ENCODE results near the gene EARS2.
"Not testable (repeated sequence)": the region's sequence is repeated elsewhere in the genome, so short reads cannot be mapped to it uniquely, and the experiment has no call there.

Gene EARS2

DNA sequence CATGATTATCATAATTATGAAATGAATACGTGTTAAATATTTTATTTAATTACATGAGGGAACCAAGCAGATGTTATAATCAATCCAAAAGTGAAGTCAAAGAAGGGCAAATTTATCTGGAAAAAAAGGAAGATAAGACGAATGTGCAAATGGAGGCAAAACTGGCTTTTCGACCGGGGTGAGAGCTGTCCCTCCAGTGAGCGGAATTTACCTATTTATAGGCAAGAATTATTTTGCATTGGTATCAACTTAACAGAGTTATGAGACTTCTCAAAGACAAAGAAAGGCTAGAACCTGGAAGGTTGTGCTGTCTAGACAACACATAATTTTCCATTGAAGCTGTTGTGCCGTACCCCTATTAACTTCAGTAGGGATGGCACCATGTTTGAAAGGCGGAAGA lies 45.4 kb downstream of the EARS2 start:
- DNase-seq: no peak
- in situ Hi-C loops (cut with HindIII; ENCODE audit: low pct_ligation_motif_present, low pct_unique_long_range_greater_than_20kb, low sequenced_read_pairs): no loop called here

DNA sequence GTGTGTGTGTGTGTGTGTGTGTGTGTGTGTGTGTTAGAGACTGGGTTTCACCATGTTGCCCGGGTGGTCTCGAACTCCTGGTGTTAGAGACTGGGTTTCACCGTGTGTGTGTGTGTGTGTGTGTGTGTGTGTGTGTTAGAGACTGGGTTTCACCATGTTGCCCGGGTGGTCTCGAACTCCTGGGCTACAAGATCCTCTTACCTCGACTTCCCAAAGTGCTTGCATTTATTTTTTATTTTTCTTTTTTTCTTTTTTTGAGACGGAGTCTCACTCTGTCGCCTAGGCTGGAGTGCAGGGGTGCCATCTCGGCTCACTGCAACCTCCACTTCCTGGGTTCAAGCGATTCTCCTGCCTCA lies 46.3 kb downstream of the EARS2 start:
- DNase-seq; in situ Hi-C loops (cut with HindIII; ENCODE audit: low pct_ligation_motif_present, low pct_unique_long_range_greater_than_20kb, low sequenced_read_pairs): not testable (repeated sequence)

DNA sequence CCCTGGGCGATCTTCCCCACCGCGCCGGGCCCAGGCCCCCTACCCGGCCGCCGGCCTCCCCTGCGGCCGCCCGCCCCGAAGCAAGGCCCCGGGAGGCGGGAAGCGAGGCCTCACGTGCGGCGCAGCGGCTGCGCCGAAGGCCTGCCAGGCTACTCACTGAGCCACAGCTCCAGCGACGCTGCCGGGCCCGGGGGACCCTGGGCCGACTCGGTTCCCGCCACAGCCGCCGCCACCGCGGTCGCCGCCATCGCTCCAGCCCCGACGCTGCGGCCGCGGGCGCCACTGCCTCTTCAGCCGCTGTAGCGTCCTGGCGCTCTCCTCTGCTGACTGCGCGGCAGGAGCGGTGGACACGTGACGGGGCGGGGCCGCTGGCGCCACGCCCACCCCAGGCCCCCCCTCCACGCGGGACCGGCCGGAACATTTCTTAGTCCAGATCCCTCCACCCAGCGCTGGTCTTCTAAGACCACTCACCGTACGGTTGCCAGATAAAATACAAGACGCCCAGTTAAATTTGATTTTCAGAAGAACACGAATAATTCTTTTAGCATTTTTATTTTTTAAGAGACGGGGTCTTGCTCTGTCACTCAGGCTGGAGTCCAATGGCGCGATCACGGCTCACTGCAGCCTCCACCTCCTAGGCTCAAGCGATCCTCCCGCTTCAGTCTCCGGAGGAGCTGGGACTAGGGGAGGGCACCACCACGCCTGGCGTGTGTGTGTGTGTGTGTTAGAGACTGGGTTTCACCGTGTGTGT lies 46.8 kb downstream of the EARS2 start, which contains the start of gene GGA2:
GGA2 (minus strand) TSS at position 331 of the 751 bp plus-strand sequence; CDS start at position 248, 83 bp downstream.
- in situ Hi-C loops (cut with HindIII; ENCODE audit: low pct_ligation_motif_present, low pct_unique_long_range_greater_than_20kb, low sequenced_read_pairs): no loop called here
- DNase-seq: peak; percentile 86

DNA sequence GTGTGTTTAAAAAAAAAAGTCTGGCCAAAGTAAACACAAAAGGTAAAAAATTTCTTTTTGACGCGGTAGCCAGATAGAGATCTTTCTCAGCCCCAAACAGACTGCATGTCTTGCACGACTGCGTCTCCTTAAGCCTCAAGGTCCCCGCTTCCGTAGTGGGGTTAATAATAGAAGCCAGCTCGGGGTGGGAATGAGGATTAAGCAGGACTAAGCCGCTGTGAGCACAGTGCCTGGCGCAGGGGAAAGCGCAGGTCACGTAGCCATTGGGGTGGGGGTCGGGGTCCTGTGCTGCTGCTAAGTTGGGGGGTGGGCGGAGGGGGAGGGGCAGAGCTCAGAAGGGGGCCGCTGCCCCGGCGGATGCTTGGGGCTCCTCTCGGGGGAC lies 47.4 kb downstream of the EARS2 start:
- in situ Hi-C loops (cut with HindIII; ENCODE audit: low pct_ligation_motif_present, low pct_unique_long_range_greater_than_20kb, low sequenced_read_pairs): no loop called here
- DNase-seq: peak; percentile 61

DNA sequence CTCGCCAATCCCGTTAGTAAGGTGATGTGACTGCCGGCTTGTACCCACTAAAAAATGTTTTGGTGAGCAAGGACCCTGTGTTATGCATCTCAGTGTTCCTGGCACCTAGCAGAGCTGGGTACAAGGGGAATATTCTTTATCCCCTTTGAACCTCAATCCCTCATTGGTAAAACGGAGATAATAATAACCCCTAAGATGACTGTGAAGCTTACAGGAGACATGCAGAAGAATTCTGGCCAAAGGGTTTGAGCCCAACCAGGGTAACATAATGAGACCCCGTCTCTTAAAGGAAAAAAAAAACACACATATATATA lies 47.8 kb downstream of the EARS2 start:
- no peak for DNase-seq
- in situ Hi-C loops (cut with HindIII; ENCODE audit: low pct_ligation_motif_present, low pct_unique_long_range_greater_than_20kb, low sequenced_read_pairs): no loop called here

DNA sequence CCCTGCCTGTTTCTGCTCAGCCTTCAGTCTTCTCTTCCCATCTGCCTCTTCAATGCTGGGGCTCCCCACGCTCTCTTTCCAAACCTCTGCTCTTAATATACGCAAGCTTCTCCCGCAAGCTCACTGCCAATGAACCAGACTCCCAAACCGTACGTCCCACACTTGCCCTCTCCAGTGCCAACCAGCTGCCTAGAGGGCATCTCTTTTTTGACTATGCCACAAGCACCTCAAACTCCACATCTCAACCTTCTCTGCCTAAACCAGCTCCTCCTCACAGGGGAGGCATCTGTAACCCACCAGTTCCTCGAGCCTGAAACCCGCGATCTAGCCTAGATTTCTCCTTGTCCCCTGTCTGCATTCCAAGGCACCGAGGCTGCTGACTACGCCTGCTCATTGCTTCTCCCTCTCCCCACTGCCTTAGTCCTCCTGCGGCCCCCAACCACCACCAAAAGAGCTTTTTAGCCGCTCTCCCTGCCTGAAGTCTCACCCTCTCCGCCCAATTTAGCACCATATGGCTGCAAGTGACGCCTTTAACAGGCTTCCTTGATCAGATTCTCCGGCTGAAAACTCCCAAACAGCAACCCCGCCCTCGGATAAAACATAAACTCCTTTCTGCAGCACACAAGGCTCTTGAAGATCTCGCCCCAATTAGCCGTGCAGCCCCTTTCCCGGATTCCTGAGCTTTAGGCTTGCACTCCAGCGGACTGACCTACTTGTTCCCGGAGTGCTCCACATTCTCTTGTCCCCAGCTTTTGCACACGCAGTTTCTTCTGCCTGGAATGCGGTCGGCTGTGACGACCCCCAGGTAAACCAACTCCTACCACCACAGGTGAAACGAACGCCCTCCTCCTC lies 48.3 kb downstream of the EARS2 start:
- in situ Hi-C loops (cut with HindIII; ENCODE audit: low pct_ligation_motif_present, low pct_unique_long_range_greater_than_20kb, low sequenced_read_pairs): no loop called here
- no peak for DNase-seq

DNA sequence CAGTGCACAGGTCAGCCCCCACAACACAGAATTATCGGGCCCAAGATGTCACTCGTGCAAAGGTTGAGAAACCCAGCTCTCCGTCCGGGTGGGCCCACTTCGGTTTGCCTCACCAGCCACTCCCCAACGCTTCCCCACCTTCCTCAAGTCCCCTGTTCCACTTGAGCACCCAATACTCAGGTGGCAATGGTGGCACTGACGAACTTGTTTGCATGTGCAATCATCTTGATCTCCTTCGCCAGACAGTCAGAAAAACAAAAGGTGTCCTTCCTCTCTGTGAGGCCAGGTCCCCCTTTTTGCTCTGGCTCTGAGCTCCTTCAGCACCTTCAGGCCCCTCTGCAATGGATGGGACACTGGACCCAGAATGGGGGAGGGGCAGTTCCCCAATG lies 50.5 kb downstream of the EARS2 start:
- no peak for DNase-seq
- in situ Hi-C loops (cut with HindIII; ENCODE audit: low pct_ligation_motif_present, low pct_unique_long_range_greater_than_20kb, low sequenced_read_pairs): no loop called here

DNA sequence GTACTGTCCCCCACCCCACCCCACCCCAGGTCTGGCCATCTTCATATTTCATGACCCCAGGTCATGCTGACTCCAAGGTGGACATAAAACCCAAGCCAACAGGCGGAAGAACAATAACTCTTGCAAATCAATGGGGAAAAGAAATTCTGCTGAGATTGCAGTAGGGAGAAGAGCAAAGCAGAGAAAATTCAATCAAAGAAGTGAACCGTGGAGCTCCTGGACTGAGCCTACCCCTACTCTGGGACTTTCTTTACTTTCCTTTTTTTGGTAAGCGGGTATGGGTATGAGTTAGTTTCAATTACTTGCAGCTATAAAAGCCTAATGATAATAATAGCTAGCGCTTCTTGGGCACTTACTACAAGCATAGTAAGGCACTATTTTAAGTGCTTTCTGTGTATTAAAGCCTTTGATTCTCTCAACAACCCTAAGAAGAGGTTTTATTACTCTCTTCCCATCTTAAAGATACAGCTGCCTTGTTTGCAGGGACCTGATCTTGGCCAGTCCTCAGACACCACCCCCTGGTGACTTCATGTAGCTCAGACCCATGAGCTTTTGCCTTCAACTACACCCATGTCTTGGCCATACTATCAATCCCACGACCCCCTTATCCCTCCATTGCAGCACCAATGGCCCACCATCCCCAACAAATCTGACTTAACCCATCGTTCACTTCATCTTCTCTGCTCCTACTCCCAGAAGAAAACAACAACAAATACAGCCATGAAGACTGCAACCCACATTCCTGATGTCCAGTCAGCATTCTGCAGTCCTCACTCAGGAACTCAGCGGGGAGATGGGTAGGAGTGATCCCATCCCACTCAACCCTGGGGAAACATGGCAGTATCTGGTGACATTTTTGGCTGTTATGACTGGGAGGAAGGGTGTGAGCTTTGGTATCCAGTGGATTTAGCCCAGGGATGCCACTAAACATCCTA lies 51.2 kb downstream of the EARS2 start:
- in situ Hi-C loops (cut with HindIII; ENCODE audit: low pct_ligation_motif_present, low pct_unique_long_range_greater_than_20kb, low sequenced_read_pairs): no loop called here
- DNase-seq: peak; percentile 42

DNA sequence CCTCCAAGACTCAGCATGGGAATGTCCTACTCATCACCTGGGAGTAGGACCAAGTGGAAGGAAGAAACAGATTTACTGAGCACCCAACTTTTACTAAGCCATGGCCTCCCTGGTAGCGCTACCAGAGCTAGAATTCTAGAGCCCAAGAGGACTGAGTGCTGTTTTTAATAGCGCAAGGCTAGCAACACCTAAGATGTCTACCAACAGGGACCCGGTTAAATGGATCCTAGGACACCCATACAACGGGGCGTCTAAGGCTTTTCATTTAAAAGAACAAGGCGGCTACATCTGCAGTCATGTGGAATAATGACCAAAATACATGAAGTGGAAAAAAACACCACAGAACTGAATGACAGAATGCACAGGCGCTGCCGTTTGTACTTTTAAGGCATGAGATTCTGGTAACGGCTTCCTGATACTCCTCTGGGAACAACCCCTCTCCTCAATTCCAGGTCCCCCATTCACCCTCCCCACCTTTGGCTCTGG lies 51.9 kb downstream of the EARS2 start:
- DNase-seq: peak; percentile 78
- in situ Hi-C loops (cut with HindIII; ENCODE audit: low pct_ligation_motif_present, low pct_unique_long_range_greater_than_20kb, low sequenced_read_pairs): no loop called here

DNA sequence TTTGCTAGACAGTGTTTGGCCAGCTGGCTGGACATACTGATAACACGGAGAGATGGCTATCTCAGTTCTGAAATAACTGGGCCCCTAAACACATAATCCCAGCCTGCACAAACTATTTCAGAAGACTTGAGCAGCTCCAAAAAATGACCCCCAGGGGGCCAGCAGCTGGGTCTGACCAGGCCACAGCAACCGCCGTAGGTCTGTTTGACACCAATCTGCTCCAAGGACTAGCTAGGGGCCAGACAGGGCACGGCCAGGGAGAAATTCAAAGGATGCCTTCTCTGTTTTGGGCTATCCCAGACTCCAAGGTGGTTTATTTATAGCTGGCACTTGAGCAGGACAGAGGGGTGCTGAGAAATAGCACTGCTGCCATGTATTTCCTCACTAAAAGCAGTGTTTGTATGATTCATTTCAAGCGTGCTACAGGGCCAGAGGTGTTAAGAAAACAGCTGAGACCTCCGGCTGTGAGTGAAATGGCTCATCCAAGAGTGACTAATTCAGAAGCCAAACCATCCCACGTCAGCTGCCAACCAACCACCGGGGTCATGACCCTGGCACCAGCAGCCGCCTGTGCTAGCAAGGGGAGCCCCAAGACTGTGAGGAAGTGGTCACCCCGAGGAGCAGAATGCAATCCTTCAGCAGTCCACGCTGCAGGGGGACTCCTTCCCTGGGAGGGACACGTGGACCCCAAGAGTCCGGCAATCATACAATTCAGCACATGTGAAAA lies 52.5 kb downstream of the EARS2 start:
- in situ Hi-C loops (cut with HindIII; ENCODE audit: low pct_ligation_motif_present, low pct_unique_long_range_greater_than_20kb, low sequenced_read_pairs): no loop called here
- DNase-seq: peak; percentile 97

DNA sequence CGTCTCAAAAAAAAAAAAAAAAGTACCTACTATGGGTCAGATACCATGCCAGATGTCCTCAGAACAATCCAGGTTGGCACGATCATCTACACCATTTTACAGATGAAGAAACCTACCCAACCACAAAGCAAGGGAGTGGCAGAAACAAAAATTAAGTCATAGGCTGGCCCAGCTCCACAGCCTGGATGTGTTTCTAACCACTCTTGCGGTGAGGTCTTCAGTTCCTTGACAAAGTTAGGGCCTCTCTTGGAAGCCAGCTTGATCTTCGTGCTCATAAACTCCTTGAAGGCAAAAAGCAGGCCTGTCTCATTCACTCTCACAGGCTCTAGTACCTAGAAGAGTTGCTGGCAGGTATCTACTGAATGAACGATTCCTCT lies 53.1 kb downstream of the EARS2 start:
- DNase-seq: peak; percentile 70
- in situ Hi-C loops (cut with HindIII; ENCODE audit: low pct_ligation_motif_present, low pct_unique_long_range_greater_than_20kb, low sequenced_read_pairs): no loop called here

DNA sequence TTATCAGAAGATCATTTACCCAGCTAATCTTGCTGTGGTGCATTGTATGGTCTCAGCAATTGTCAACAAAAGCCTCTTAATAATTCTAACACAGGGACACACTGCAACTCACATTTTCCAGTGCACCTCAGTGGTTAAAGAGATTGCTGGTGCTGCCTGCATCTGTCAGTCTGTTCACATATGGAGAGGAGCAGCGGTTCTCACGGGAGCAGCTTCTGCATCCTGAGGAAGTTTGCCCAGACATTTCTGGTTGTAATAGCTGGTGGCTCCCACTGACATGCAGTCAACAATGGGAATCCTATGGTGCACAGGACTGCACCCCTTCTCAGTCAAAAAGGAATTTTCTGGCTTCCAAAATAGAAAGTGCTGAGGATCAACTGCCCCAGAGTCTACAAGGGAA lies 54.7 kb downstream of the EARS2 start:
- in situ Hi-C loops (cut with HindIII; ENCODE audit: low pct_ligation_motif_present, low pct_unique_long_range_greater_than_20kb, low sequenced_read_pairs): no loop called here
- DNase-seq: no peak

DNA sequence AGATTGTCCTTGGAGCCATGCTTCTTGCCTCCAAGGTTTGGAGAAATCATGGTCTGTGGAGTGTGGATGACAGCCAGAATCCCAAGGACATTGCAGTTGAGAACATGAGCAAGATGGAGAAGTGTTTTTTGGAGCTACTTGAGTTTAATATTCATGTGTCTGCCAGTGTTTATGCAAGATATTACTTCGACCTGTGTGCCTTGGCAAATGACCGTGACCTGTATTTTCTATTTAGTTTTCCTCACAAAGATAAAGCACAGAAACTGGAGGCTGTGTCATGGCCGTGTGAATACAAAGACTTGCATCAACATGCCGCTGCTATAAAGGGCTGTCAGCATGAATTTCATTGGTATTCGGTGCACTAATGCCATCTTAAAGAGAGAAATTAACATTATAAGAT lies 55.9 kb downstream of the EARS2 start:
- DNase-seq: no peak
- in situ Hi-C loops (cut with HindIII; ENCODE audit: low pct_ligation_motif_present, low pct_unique_long_range_greater_than_20kb, low sequenced_read_pairs): no loop called here

DNA sequence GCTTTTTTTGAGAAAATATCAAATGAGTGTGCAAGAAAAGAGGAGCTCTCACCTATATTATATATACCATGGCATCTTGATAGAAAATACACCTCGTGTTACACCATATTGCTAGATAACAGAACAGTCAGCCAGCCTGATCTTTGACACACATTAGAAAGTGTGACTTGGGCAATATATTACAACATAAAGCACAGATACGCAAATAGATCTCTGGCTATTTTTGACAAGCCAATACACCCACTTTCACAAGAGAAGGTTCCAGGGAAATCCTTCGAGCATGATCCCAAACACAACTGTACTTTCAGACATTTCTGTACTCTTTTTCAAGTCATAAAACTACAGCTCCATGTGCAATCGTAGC lies 56.3 kb downstream of the EARS2 start:
- DNase-seq: no peak
- in situ Hi-C loops (cut with HindIII; ENCODE audit: low pct_ligation_motif_present, low pct_unique_long_range_greater_than_20kb, low sequenced_read_pairs): no loop called here

DNA sequence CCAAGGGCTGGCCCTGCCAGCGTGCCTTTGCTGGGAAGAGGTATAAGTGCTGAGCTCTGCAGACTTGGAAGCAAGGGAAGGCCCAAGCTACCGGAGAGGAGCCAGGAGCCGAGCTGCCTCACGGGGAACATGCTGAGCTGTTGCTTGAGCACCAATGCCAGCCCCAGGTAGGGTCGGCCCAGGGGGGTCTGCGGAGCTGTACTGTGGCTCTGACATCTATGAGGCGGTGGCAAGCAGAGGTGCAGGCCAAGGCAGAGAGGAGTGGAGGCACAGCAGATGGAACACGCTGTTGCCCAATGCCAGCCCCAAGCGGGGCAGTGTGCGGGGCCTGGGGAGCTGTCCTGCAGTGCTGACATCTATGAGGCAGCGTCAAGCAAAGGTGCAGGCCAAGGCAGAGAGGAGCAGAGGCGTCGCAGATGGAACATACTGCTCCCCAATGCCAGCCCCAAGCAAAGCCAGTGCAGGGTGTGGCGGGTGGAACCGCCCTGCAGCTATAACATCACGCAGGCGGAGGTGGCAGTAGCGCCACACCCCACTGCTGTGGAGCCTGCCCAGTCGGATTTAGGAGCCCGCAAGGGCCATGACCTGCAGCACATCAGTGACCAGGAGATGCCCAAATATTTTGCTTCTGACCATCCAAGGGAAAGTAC lies 56.8 kb downstream of the EARS2 start:
- in situ Hi-C loops (cut with HindIII; ENCODE audit: low pct_ligation_motif_present, low pct_unique_long_range_greater_than_20kb, low sequenced_read_pairs): no loop called here

DNA sequence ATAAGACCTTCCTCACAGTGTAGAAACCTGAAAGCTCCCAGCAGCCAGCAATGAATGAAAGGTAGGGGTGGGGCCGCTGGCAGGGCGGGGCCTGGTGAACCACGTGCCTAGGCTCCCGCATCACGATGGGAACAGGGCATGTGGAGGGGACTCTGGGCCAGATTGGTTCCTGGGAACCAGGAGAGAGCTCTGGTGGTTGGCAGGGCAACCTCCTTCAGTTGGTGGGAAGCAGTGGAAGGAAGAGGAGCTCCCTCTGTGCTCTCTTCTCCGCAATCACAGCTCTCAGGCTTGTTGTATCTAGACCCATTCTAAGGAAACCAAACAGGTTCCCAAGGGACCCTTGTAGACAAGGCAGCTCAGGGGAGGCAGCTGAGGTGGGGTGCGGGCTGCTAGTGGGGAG lies 57.3 kb downstream of the EARS2 start:
- in situ Hi-C loops (cut with HindIII; ENCODE audit: low pct_ligation_motif_present, low pct_unique_long_range_greater_than_20kb, low sequenced_read_pairs): no loop called here
- DNase-seq: no peak

More for the DNA sequence above, 56.8 kb downstream of the EARS2 start:
- no peak for DNase-seq

DNA sequence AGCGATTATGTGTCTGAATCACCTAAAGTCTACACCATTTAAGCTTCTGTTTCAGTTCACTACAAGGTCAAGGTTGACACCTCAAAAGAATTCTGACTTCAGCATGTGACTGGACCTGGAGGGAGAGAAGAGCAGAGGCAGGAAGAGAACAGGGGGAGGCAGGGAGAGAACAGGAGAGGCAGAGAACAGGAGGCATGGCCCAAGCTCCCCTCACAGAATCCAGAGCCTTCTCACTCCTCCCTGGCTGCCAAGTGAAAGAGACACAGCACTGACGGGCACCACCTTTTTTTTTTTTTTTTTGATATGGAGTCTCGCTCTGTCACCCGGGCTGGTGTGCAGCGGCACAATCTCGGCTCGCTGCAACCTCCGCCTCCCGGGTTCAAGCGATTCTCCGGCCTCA lies 58.3 kb downstream of the EARS2 start:
- no peak for DNase-seq
- in situ Hi-C loops (cut with HindIII; ENCODE audit: low pct_ligation_motif_present, low pct_unique_long_range_greater_than_20kb, low sequenced_read_pairs): no loop called here

DNA sequence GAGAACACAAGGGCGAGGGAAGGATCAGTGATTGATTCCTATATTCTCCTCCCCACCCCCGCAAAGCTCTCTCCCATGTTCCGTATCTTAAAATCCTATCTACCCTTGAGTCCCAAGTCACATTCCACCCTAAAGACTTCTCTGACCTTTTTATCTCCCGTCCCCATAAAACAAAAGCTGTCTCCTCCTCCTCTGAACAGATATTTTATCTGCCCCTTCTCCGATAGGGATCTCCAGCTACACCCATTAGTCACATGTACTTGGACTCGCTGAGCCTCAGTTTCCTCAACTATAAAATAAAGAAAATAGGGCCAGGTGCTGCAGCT lies 59.6 kb downstream of the EARS2 start:
- in situ Hi-C loops (cut with HindIII; ENCODE audit: low pct_ligation_motif_present, low pct_unique_long_range_greater_than_20kb, low sequenced_read_pairs): no loop called here
- no peak for DNase-seq
